BE2C (cell line): Measurements from ENCODE around the gene RNF130.

Source experiments
- DNase-seq: peaks from one replicate; pipeline ENCODE4 v3.0.0-alpha.2; 2020
- H3K27me3 ChIP-seq: fragments of 250-450 bp; sonication (Bioruptor Pico); 2 replicates; pipeline ENCODE4 v1.5.1; 2020; ENCODE audit warnings: mild to moderate bottlenecking
- H3K36me3 ChIP-seq: fragments of 250-450 bp; sonication (Bioruptor Pico); 2 replicates; pipeline ENCODE4 v1.5.1; 2020; ENCODE audit warnings: mild to moderate bottlenecking
- H3K4me1 ChIP-seq: fragments of 250-450 bp; sonication (Bioruptor Pico); 2 replicates; pipeline ENCODE4 v1.5.1; 2020
- H3K4me3 ChIP-seq: 2 replicates; pipeline ENCODE4 v1.5.1; 2011; ENCODE audit warnings: low read depth, low read length
- H3K9me3 ChIP-seq: fragments of 250-450 bp; sonication (Bioruptor Pico); 2 replicates; pipeline ENCODE4 v1.5.1; 2020
- CTCF ChIP-seq: IDR thresholded peaks from 2 replicates; pipeline ENCODE4 v1.5.1; 2012; ENCODE audit warnings: mild to moderate bottlenecking, low read depth, low read length

The RNF130 gene

GRCh38 chr5:179974246-179974945 lies 97.2 kb downstream of the RNF130 start:
- no peak for TF ChIP-seq CTCF
- Histone ChIP-seq H3K4me1 (no peaks in the 10 kb centered on the region), H3K36me3 (peaks cover 6% of the 10 kb centered on the region; the same call in 1 of the 2 replicates), H3K27me3 (no peaks in the 10 kb centered on the region), H3K9me3 (no peaks in the 10 kb centered on the region), H3K4me3 (no peak overlapping the region)
- no peak for DNase-seq

DNA sequence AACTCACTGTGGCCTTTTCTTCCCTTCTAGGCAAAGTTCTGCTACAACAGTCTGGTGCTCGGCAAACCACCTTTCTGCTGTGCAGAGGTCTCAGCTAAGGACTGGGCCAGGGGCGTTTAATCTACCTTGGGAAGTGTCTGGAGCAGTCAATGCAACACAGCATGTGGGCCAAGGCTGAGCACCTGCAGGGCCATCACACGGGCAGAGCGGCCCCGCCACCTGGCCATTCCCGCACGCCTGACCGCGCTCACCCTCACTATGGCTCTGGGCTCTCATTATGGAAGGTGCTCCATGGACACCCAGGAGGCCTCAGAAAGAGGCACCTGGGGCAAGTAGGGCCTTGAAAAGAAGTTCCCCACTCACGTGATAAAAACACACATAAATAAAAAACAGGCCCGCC lies 98.2 kb downstream of the RNF130 start:
- no peak for TF ChIP-seq CTCF
- Histone ChIP-seq H3K36me3 (peaks cover 6% of the 10 kb centered on the region; the same call in 1 of the 2 replicates), H3K27me3 (no peaks in the 10 kb centered on the region), H3K4me1 (no peaks in the 10 kb centered on the region), H3K4me3 (no peak overlapping the region), H3K9me3 (no peaks in the 10 kb centered on the region)
- DNase-seq: no peak

DNA sequence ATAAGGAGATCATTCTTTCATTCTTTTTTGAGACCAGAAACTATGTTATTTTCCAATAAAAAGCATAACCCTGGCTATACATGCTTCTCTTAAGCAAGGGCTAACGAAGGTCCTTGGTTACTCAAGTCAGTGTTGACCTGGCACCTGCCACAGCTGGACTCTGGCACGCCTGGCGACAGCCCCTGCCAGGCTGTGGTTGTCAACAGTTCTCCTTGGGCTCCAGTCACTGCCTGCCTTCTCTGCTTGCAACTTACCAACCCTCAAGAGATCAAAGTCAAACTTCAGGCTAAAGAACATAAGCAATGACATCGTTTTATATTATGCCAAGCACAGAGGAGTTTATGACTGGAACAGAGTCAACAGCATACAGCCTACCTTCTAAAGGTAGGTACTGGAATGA lies 102.4 kb downstream of the RNF130 start:
- no peaks in the 10 kb centered on the region for H3K4me1 ChIP-seq
- H3K9me3 ChIP-seq: no peaks in the 10 kb centered on the region
- no peak for DNase-seq
- H3K36me3 ChIP-seq: no peaks in the 10 kb centered on the region; the same call in 1 of the 2 replicates
- TF ChIP-seq CTCF: no peak
- no peaks in the 10 kb centered on the region for H3K27me3 ChIP-seq
- no peak overlapping the region for H3K4me3 ChIP-seq

GRCh38 chr5:179967489-179967888 lies 104.1 kb downstream of the RNF130 start:
- H3K36me3 ChIP-seq: no peaks in the 10 kb centered on the region; the same call in 1 of the 2 replicates
- no peaks in the 10 kb centered on the region for H3K27me3 ChIP-seq
- no peak for TF ChIP-seq CTCF
- no peaks in the 10 kb centered on the region for H3K9me3 ChIP-seq
- no peak for DNase-seq
- H3K4me3 ChIP-seq: no peak overlapping the region
- no peaks in the 10 kb centered on the region for H3K4me1 ChIP-seq

DNA sequence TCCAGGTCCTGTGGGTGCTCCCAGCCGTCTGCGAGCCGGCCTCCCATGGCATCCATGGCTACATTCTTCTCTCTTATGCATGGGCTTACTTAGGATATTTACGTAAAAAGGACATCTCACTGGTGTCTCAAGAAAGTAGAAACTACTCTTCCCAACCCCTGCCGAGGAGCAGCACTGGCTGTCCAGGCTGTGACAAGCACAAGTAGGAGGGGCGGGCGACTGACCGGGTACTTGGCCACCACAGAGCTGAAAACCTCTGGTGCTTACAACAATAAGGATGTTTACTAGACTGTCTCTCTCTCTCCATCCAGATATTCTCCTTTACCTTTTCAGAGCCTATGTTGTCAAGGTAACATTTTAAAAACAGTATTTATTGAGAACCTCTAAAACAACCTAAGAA lies 107.5 kb downstream of the RNF130 start:
- Histone ChIP-seq H3K27me3 (no peaks in the 10 kb centered on the region), H3K4me1 (no peaks in the 10 kb centered on the region), H3K36me3 (no peaks in the 10 kb centered on the region), H3K9me3 (no peaks in the 10 kb centered on the region), H3K4me3 (no peak overlapping the region)
- DNase-seq: no peak
- no peak for TF ChIP-seq CTCF

DNA sequence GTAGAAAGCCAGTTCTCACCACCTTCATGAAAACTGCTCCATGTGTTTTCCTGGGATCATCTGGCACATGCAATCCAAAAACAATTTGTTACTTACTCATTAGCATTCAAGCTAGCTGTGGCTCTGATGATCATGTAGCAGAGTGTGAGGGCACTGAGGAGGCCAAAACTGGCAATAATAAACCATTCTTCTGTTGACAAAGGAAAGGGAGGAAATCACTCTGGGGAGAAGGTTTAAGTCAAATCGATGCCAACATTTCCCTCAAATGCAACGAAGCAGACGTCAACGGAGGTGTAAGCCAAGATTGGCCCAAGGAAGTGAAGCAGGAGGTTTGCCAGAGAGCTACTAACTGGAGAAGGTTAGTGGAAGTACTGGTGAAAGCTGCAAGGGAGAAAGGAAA lies 108.2 kb downstream of the RNF130 start:
- H3K9me3 ChIP-seq: no peaks in the 10 kb centered on the region
- H3K4me1 ChIP-seq: no peaks in the 10 kb centered on the region
- no peak for TF ChIP-seq CTCF
- H3K27me3 ChIP-seq: no peaks in the 10 kb centered on the region
- no peaks in the 10 kb centered on the region for H3K36me3 ChIP-seq
- no peak for DNase-seq
- no peak overlapping the region for H3K4me3 ChIP-seq
